ENCODE data around the gene XIAP.

DNA sequence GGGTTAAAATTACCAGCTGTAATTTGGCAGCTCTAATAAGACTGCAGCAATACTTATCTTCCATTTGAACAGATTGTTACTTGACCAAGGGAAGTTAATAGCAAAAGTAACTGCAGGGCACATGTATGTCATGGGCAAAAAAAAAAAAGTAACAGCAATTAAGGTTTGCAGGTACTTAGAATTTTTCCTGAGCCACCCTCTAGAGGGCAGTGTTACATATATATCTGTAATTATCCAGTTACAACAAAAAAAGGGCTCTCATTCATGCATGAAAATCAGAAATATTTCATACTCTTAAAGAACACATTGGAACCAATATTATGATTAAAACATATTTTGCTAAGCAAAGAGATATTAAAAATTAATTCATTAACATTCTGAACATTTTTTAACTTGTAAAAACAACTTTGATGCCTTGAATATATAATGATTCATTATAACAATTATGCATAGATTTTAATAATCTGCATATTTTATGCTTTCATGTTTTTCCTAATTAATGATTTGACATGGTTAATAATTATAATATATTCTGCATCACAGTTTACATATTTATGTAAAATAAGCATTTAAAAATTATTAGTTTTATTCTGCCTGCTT, 25.1 kb downstream of the XIAP start:
- no peak for TF ChIP-seq POLR2AphosphoS5 (IDR thresholded peaks at IDR 0.05)
- TF ChIP-seq, protein P1, sequence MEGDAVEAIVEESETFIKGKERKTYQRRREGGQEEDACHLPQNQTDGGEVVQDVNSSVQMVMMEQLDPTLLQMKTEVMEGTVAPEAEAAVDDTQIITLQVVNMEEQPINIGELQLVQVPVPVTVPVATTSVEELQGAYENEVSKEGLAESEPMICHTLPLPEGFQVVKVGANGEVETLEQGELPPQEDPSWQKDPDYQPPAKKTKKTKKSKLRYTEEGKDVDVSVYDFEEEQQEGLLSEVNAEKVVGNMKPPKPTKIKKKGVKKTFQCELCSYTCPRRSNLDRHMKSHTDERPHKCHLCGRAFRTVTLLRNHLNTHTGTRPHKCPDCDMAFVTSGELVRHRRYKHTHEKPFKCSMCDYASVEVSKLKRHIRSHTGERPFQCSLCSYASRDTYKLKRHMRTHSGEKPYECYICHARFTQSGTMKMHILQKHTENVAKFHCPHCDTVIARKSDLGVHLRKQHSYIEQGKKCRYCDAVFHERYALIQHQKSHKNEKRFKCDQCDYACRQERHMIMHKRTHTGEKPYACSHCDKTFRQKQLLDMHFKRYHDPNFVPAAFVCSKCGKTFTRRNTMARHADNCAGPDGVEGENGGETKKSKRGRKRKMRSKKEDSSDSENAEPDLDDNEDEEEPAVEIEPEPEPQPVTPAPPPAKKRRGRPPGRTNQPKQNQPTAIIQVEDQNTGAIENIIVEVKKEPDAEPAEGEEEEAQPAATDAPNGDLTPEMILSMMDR (IDR thresholded peaks at IDR 0.05), result peak; percentile 32 to 43 (median 40)
- no peak for TF ChIP-seq EP300 (IDR thresholded peaks at IDR 0.05; ENCODE audit: low read depth)
- TF ChIP-seq POLR2A (IDR thresholded peaks at IDR 0.05), result no peak

Measured in transverse colon (tissue), 4 donors.